K562 (cell line): Measurements from ENCODE around the gene COG7. TPM values are rescaled to one million over a fixed set of nuclear protein-coding genes. Genes with fewer than 3 reads are reported as not detected.

Experiments used
- ARID1B ChIP-seq: fragments of 450-650 bp; IDR thresholded peaks from 2 replicates; pipeline ENCODE4 v1.6.1; 2016; ENCODE audit warnings: antibody characterized with exemption, mild to moderate bottlenecking, inconsistent platforms
- CEBPZ ChIP-seq: fragments of 150-350 bp; IDR thresholded peaks from 2 replicates; pipeline ENCODE4 v1.6.1; 2014; ENCODE audit warnings: low read depth, mild to moderate bottlenecking, low read length, borderline replicate concordance
- GABPA ChIP-seq: fragments of 200-800 bp; sonication (Bioruptor generic); conservative IDR thresholded peaks from 2 replicates; pipeline ENCODE4 v1.6.1; 2016; ENCODE audit warnings: low read depth, missing genetic modification characterization, missing compliant biosample characterization
- HOXB6 ChIP-seq: fragments of 250-450 bp; sonication (Bioruptor Pico); IDR thresholded peaks from 2 replicates; pipeline ENCODE4 v1.5.1; 2022; ENCODE audit warnings: mild to moderate bottlenecking, borderline replicate concordance
- POLR3A ChIP-seq: IDR thresholded peaks from 2 replicates; pipeline ENCODE4 v1.6.1; 2011; ENCODE audit warnings: borderline replicate concordance, mild to moderate bottlenecking, moderate library complexity; ENCODE audit not compliant: insufficient read length, insufficient read depth; ENCODE audit errors: extremely low read depth
- SMC3 ChIP-seq: conservative IDR thresholded peaks from 2 replicates; pipeline ENCODE4 v1.6.1; 2011; ENCODE audit warnings: low read depth, low read length, improper control_type of control experiment; ENCODE audit not compliant: insufficient read depth
- TAF1 ChIP-seq: IDR thresholded peaks from 2 replicates; pipeline ENCODE4 v1.6.1; 2011; ENCODE audit warnings: mild to moderate bottlenecking, low read length, moderate library complexity; ENCODE audit not compliant: insufficient read depth, control insufficient read depth, severe bottlenecking; ENCODE audit errors: extremely low read depth
- ZFP91 ChIP-seq: sonication (generic); formaldehyde crosslinking; IDR thresholded peaks from 2 replicates; pipeline ENCODE4 v1.8.0; 2022; ENCODE audit warnings: mild to moderate bottlenecking, missing genetic modification reagents
- ZNF316 ChIP-seq: fragments of 450-650 bp; IDR thresholded peaks from 2 replicates; pipeline ENCODE4 v1.6.1; 2016
- ZNF655 ChIP-seq: fragments of 250-450 bp; sonication (Bioruptor Pico); IDR thresholded peaks from 2 replicates; pipeline ENCODE4 v1.5.0; 2021
- polyA plus RNA-seq, 8 experiments: library from polyadenylated mRNA; depleted of rRNA in 4 of 8; stranded (reverse) in 5 of 8; unstranded in 3 of 8; fragments of >200 nt; fragmentation: Nextera tagmentation in 2 of 8; fragmentation: Illumina TruSeq in 1 of 8; extraction: Ambion mirVana in 2 of 8; extraction: Trizol in 1 of 8; gene quantifications; 2 replicates each; pipeline versions ENCODE4 v1.2.1 to v1.2.3, GENCODE V29; 2011 to 2014; ENCODE audit warnings: inconsistent platforms in 1 of 8, missing spikeins in 1 of 8
- total RNA-seq, 7 experiments: library from RNA; depleted of rRNA in 6 of 7; stranded (reverse); fragments of >200 nt in 6 of 7; fragmentation: Illumina TruSeq in 2 of 7; extraction: Trizol in 2 of 7; gene quantifications; 2 replicates each; pipeline versions ENCODE4 v1.2.1 to v1.2.3, GENCODE V29; 2011 to 2021; ENCODE audit warnings: low replicate concordance in 1 of 7

COG7 gene
- total and polyA plus RNA-seq, 9 of the 15 experiments (the other 6 are each of a cell fraction or from before 2014, with no cell fraction given), result 3.8 to 17.6 (median 13.4) TPM

- no peak for TF ChIP-seq ZFP91 (CRISPR knock-in tag)
- no peak for TF ChIP-seq ZNF316
- no peak for TF ChIP-seq POLR3A
- TF ChIP-seq CEBPZ, result no peak
- TF ChIP-seq TAF1, result no peak
- TF ChIP-seq ARID1B, result no peak
- TF ChIP-seq SMC3, result no peak
- no peak for TF ChIP-seq ZNF655 (CRISPR knock-in tag)
- TF ChIP-seq HOXB6, result no peak
- no peak for TF ChIP-seq GABPA (tag)
These were observed 48.3 kb upstream of the COG7 start (continued) for GRCh38 chr16:23501291-23501690.
